ENCODE data around the gene MAP4K4.
"Not testable (repeated sequence)": the region's sequence is repeated elsewhere in the genome, so short reads cannot be mapped to it uniquely, and the experiment has no call there.

MAP4K4 gene

DNA sequence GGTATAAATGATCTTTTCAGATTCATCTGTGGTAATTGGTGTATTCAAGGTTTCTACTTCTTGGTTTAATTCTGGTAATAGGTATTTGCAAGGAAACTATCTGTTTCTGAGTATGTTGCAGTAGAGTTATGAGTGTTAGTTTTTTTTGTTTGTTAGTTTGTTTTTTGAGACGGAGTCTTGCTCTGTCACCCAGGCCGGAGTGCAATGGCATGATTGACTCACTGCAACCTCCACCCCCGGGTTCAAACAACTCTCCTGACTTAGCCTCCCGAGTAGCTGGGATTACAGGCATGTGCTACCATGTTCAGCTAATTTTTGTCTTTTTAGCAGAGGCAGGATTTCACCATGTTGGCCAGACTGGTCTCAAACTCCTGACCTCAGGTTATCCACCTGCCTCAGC, 233.3 kb downstream of the MAP4K4 start:
- no peak for DNase-seq

DNA sequence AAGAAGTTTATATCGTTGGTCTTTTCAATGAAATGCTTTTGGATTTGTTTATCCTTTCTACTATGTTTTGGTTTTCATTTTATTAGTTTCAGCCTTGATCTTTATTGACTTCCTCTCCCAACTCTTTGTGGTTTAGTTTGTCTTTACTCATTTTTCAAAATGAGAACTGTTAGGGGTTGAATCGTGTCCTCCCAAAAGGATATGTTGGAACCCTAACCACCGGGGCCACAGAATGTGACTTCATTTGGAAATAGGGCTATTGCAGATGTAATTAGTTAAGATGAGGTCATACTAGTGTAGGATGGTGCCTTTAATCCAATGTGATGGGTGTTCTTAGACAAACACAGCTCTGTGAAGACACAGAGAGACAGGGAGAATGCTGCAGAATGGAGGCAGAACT, 233.9 kb downstream of the MAP4K4 start:
- DNase-seq, result no peak

DNA sequence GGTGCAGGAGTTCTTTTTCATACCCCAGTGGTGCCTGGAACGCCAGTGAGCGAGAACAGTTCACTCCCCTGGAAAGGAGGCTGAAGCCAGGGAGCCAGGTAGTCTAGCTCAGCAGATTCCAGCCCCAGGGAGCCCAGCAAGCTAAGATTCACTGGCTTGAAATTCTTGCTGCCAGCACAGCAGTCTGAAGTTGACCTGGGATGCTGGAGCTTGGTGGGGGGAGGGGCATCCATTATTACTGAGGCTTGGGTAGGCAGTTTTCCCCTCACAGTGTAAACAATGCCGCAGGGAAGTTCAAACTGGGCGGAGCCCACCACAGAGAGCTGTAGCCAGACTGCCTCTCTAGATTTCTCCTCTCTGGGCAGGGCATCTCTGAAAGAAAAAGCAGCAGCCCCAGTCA, 238.3 kb downstream of the MAP4K4 start:
- DNase-seq, result not testable (repeated sequence)

DNA sequence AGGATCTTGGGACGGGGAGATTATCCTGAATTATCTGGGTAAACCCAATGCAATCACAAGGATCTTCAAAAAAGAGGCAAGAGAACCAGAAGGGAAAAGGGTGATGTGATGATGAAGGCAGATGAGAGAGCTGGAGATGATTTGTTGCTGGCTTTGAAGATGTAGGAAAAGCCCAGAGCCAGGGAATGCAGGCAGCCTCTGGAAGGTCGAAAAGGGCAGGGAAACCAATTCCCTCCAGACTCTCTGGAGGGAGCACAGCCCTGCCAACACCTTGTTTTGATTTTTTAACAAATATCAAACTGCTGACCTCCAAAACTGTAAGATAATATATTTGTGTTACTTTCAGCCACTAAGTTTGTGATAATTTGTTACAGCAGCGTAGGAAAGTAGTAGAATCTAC, 245.3 kb downstream of the MAP4K4 start:
- no peak for DNase-seq
